HL-60 (cell line): ENCODE measurements around the gene MYO10.

Experiments used
- DNase-seq, 2 experiments: peaks; one replicate each; pipeline ENCODE4 v3.0.0-alpha.2; 2010 to 2020; ENCODE audit warnings: low read depth in 1 of 2, low spot score in 1 of 2
- H3K27ac ChIP-seq: fragments of 250-450 bp; sonication (Bioruptor Pico); replicated peaks from 2 replicates; pipeline ENCODE4 v1.5.1; 2020; ENCODE audit warnings: mild to moderate bottlenecking, moderate library complexity
- H3K27me3 ChIP-seq: fragments of 250-450 bp; sonication (Bioruptor Pico); 2 replicates; pipeline ENCODE4 v1.5.1; 2021; ENCODE audit warnings: mild to moderate bottlenecking, moderate library complexity; ENCODE audit not compliant: insufficient read depth, poor library complexity, severe bottlenecking
- H3K4me3 ChIP-seq: replicated peaks from 2 replicates; pipeline ENCODE4 v1.5.1; 2011; ENCODE audit warnings: mild to moderate bottlenecking, control low read depth, low read length; ENCODE audit not compliant: insufficient read depth
- GABPA ChIP-seq: IDR thresholded peaks from 2 replicates; pipeline ENCODE4 v1.6.1; 2012; ENCODE audit warnings: low read depth
- POLR2AphosphoS5 ChIP-seq: IDR thresholded peaks from 2 replicates; pipeline ENCODE4 v1.6.1; 2012; ENCODE audit warnings: low read depth
- SPI1 ChIP-seq: IDR thresholded peaks from 2 replicates; pipeline ENCODE4 v1.6.1; 2012; ENCODE audit warnings: low read depth, mild to moderate bottlenecking, borderline replicate concordance
- TF ChIP-seq, protein P1 (sequence below): IDR thresholded peaks from 2 replicates; pipeline ENCODE4 v1.6.1; 2012; ENCODE audit warnings: low read depth; ENCODE audit not compliant: insufficient replicate concordance
- TF ChIP-seq, protein P2 (sequence below): IDR thresholded peaks from one replicate; pipeline ENCODE4 v1.5.1; 2011; ENCODE audit warnings: low read length, control low read depth, inconsistent platforms; ENCODE audit not compliant: insufficient read depth

Gene MYO10

DNA sequence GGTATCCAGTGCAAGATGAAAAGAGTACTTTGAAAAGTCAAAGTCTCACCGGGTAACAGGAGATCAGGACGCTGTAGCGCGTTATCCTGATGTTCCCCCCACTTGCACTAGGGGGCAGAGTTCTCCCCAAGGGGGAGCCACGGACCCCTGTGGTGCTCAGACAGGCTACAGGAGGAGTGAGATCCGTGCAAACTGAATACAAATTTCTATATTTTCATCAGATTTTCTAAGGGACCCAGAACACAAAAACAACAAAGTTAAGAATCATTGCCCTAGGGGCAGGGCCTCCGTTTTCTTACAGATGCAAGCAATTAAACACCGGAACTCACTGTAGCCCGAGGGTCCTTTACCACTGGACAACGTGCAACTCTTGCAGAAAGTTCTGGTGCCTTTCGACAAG, 2.0 kb downstream of the MYO10 start:
- Histone ChIP-seq H3K27ac (no peak overlapping the region), H3K4me3 (peak overlapping the region; percentile 93), H3K27me3 (no peaks in the 10 kb centered on the region)
- TF ChIP-seq POLR2AphosphoS5 = no peak
- TF ChIP-seq, protein P1, sequence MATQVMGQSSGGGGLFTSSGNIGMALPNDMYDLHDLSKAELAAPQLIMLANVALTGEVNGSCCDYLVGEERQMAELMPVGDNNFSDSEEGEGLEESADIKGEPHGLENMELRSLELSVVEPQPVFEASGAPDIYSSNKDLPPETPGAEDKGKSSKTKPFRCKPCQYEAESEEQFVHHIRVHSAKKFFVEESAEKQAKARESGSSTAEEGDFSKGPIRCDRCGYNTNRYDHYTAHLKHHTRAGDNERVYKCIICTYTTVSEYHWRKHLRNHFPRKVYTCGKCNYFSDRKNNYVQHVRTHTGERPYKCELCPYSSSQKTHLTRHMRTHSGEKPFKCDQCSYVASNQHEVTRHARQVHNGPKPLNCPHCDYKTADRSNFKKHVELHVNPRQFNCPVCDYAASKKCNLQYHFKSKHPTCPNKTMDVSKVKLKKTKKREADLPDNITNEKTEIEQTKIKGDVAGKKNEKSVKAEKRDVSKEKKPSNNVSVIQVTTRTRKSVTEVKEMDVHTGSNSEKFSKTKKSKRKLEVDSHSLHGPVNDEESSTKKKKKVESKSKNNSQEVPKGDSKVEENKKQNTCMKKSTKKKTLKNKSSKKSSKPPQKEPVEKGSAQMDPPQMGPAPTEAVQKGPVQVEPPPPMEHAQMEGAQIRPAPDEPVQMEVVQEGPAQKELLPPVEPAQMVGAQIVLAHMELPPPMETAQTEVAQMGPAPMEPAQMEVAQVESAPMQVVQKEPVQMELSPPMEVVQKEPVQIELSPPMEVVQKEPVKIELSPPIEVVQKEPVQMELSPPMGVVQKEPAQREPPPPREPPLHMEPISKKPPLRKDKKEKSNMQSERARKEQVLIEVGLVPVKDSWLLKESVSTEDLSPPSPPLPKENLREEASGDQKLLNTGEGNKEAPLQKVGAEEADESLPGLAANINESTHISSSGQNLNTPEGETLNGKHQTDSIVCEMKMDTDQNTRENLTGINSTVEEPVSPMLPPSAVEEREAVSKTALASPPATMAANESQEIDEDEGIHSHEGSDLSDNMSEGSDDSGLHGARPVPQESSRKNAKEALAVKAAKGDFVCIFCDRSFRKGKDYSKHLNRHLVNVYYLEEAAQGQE = no peak
- TF ChIP-seq, protein P2, sequence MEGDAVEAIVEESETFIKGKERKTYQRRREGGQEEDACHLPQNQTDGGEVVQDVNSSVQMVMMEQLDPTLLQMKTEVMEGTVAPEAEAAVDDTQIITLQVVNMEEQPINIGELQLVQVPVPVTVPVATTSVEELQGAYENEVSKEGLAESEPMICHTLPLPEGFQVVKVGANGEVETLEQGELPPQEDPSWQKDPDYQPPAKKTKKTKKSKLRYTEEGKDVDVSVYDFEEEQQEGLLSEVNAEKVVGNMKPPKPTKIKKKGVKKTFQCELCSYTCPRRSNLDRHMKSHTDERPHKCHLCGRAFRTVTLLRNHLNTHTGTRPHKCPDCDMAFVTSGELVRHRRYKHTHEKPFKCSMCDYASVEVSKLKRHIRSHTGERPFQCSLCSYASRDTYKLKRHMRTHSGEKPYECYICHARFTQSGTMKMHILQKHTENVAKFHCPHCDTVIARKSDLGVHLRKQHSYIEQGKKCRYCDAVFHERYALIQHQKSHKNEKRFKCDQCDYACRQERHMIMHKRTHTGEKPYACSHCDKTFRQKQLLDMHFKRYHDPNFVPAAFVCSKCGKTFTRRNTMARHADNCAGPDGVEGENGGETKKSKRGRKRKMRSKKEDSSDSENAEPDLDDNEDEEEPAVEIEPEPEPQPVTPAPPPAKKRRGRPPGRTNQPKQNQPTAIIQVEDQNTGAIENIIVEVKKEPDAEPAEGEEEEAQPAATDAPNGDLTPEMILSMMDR = peak; percentile 90
- peak in 1 of 2 experiments; percentile 69 for DNase-seq

DNA sequence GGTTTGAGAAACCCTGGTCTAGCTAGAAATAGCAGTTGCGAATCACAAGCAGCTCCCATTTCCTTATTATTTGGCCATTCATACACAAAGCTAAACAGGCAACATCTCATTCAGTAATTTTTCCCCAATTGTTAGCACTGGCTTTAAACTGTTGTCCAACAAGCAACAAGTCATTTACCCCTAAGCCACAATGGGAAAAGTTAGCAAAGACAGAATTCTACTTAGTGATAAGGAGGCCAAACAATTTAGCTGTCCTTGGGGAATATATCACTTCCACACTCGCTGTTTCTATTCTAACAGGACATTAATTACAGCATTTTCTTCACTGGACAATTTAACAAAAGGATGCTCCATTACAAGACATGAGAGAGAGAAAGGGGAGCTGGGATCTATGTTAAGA, 2.8 kb downstream of the MYO10 start:
- Histone ChIP-seq H3K27ac (no peak overlapping the region), H3K4me3 (no peak overlapping the region), H3K27me3 (no peaks in the 10 kb centered on the region)
- TF ChIP-seq, protein P2 = no peak
- no peak for TF ChIP-seq GABPA
- TF ChIP-seq, protein P1 = no peak
- DNase-seq = no peak

DNA sequence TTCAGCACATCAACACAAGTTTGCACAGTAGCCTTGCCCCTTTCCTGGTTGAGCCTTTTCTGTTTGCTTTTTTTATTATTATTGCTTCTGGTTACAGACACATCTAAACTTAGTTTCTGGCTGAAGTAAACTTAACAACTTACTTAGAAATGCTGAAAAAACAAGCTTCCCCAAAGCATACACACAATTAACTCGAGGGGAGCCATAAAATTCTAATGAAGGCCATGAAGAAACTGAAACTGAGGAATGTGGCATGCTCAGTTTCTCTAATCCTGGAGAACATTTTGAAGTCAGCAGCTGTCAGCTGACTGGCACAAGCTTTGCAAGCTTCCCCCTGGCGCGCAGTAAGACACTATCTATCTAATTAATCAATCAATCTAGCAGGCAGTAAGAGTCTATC, 3.7 kb downstream of the MYO10 start:
- TF ChIP-seq GABPA (no peak), SPI1 (no peak), POLR2AphosphoS5 (no peak)
- TF ChIP-seq, protein P1 = no peak
- TF ChIP-seq, protein P2 = no peak
- DNase-seq = no peak
- no peak overlapping the region for H3K4me3 ChIP-seq
- H3K27ac ChIP-seq = no peak overlapping the region
- H3K27me3 ChIP-seq = no peaks in the 10 kb centered on the region
